Measurements from ENCODE around the gene AFF3.

The AFF3 gene

GRCh38 chr2:100011272-100011731 lies 131.1 kb downstream of the AFF3 start:
- no peak for DNase-seq (ENCODE audit: low read depth in 2 of 2)

GRCh38 chr2:100010606-100011005 lies 131.8 kb downstream of the AFF3 start:
- no peak for DNase-seq (ENCODE audit: low read depth in 2 of 2)

DNA sequence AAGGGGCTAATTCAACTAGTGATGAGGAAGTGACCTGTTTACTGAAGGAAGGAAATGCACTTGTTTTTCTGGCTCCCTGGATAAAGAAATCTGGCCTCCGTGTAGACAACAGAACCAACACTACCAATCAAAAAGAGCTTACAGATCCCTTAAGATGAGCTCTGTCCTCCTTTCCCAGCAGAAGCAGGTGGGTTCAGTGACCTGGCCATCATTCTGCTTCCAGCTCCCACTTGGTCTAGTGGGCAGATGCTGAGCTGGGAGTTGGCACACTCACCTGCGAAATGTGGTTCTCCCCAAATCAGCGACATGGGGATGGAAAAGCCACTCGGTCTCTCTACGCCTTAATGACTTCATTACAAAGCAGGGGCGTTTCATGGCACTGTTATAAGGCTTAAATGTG lies 132.6 kb downstream of the AFF3 start:
- DNase-seq (ENCODE audit: low read depth in 2 of 2) = no peak

DNA sequence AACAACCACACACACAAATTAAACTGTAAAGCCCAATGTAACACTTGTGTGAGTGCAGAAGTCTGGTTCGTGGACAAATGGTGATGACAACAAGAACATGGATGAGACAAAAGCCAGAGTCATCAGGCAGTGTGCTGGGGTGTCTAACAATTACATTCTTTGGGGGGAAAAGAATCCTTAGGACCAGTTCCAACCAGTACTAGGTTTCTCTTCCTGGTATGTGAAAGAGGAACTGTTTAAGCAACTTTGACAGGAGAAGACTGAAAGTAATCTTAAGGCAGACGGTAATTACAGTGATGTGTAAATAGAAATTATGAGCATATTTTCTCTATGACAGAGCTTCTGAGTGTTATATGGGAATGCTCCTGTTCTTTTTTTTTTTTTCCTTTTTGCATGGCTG lies 133.4 kb downstream of the AFF3 start:
- no peak for DNase-seq (ENCODE audit: low read depth in 2 of 2)

DNA sequence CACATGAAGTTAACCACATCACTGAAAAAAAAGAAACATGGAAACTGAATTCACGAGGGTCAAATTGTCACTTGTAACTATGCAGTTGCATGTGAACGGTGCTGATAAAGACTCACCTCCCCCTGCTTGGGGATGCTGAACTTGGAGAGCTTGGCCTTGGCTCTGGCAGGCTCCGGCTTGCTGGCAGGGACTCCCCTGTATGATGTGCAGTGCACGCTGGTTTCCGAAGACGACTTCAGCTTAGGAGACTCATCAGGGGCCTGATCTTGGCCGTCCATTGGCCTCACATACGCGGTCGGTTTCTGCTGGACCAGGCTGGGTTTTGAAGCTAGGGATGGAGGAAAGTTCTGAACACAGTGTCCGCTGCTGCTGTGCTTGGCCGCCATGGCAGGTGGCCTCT lies 135.9 kb downstream of the AFF3 start:
- no peak for DNase-seq (ENCODE audit: low read depth in 2 of 2)

DNA sequence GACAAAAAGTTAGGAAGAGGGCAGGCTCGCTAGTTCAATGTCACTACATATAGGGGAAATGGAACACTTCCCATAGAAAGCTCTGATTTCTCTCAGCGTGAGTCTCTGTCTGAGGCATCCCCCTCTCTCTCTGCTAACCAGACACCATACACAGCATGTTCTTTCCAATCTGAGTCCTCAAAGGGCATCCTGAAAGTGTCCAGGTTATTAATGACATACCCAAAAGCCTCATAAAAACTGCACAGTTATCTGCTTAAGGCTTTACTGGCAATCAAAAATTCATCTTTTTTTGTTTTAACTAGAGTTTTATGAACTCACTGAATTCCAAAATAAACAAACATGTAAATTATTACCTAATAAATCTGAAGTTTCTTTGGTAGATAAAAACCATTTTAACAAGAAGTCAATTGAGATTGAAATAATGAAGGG lies 137.4 kb downstream of the AFF3 start:
- DNase-seq (ENCODE audit: low read depth in 2 of 2) = no peak

DNA sequence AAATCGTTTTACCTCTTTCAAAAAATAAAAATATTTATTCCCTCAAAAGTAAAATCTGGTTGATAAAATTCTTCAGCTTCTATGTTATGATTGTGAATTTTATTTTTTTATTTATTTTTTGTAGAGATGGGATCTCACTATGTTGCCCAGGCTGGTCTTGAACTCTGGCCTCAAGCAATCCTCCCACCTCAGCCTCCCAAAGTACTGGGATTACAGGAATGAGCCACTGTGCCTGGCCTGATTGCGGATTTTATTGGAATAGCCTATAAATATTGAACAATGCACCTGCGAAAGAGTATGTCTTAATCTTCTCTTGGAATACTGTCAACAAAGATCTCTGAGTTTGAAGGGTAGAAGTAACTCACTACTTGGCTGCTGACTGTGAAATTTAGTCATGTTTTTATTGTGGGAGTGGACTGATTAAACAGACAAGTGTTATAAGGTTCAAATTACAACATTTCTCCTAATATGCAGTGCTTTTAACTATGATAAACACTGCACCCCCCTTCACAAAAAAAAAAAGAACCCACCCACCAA lies 138.0 kb downstream of the AFF3 start:
- DNase-seq (ENCODE audit: low read depth in 2 of 2) = no peak

DNA sequence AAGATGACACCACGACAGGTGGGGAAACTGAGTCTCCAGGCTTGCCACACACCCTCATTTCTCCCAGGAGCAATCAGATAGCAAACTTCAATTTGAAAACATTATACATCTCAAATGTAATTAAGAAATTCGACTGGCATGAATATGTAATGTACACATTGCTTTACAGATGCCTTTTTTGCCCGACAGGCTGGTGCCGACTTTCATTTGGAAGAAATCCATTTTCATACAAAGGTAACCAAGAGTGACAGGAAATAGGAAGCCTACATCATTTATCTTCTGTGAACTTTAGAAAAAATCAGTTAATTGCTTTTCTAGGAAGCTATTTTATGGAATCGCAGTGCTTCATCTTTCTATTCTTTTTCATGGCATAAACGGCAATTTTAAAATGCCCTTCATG lies 140.3 kb downstream of the AFF3 start:
- no peak for DNase-seq (ENCODE audit: low read depth in 2 of 2)

- no peak for DNase-seq (ENCODE audit: low read depth in 2 of 2)
Observed at GRCh38 chr2:100000915-100001707, 141.3 kb downstream of the AFF3 start.

GRCh38 chr2:99998651-99999320 lies 143.6 kb downstream of the AFF3 start:
- no peak for DNase-seq (ENCODE audit: low read depth in 2 of 2)

DNA sequence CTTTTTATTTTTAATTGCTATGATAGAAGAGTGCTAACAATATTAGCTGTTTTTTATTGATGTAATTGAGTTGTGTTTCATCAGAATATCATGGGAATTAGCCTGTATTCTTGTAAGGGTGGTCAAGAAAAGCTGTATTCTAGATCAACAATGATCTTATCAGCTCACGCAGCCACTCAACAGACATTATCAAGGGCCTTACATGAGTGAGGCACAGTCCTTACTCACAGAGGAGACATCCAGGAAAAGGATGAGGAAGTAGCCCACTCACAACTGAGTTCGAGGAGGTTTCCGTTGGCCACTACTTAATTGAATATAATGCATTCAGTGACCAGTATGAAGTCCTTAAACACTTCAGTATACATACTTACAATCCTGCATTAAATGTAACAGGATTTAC lies 152.5 kb downstream of the AFF3 start:
- DNase-seq (ENCODE audit: low read depth in 2 of 2) = no peak

GRCh38 chr2:99988599-99988998 lies 153.8 kb downstream of the AFF3 start:
- DNase-seq (ENCODE audit: low read depth in 2 of 2) = no peak

- DNase-seq (ENCODE audit: low read depth in 2 of 2) = no peak
Observed at GRCh38 chr2:99987160-99987559, 155.2 kb downstream of the AFF3 start.

- DNase-seq (ENCODE audit: low read depth in 2 of 2) = no peak
Observed at GRCh38 chr2:99984799-99985515, 157.4 kb downstream of the AFF3 start.

DNA sequence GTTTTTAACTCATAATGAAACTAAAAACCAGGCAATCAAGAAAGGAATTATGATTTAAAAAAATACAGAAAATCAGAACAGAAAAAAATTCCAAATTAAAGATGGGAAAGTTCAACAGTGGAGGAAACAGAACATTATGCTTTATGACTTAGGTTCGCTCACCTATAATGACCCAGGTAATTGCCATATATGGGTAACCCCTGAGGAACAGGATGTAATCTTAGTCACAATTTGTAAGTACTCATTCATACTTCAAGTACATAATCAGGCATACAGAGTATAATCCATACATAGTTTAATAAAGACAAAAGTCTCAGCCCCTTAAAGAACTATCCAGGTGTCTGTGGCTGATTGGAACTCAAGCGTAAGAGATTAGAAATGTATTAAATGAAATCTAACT lies 159.6 kb downstream of the AFF3 start:
- no peak for DNase-seq (ENCODE audit: low read depth in 2 of 2)

DNA sequence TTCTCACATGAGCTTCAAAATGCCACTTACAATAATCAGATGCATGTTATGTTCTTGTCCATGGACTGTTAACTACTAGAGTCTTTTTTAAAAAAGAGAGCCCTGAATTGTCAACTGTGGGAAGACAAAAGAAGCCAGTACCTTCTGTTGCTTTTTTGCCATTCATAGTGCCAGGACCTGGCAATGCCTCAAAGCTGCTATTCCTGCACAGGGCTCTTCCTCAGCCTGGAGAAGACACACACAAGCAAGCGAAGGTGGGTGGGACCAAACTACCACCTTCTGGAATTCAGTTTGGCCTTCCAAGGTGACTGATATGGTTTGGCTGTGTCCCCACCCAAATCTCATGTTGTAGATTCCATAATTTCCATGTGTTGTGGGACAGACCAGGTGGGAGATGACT lies 160.6 kb downstream of the AFF3 start:
- no peak for DNase-seq (ENCODE audit: low read depth in 2 of 2)

- no peak for DNase-seq (ENCODE audit: low read depth in 2 of 2)
Observed at GRCh38 chr2:99980176-99980575, 162.2 kb downstream of the AFF3 start.

GRCh38 chr2:99977966-99978365 lies 164.4 kb downstream of the AFF3 start:
- DNase-seq (ENCODE audit: low read depth in 2 of 2) = no peak

- no peak for DNase-seq (ENCODE audit: low read depth in 2 of 2)
Observed at GRCh38 chr2:99975386-99975785, 167.0 kb downstream of the AFF3 start.

DNA sequence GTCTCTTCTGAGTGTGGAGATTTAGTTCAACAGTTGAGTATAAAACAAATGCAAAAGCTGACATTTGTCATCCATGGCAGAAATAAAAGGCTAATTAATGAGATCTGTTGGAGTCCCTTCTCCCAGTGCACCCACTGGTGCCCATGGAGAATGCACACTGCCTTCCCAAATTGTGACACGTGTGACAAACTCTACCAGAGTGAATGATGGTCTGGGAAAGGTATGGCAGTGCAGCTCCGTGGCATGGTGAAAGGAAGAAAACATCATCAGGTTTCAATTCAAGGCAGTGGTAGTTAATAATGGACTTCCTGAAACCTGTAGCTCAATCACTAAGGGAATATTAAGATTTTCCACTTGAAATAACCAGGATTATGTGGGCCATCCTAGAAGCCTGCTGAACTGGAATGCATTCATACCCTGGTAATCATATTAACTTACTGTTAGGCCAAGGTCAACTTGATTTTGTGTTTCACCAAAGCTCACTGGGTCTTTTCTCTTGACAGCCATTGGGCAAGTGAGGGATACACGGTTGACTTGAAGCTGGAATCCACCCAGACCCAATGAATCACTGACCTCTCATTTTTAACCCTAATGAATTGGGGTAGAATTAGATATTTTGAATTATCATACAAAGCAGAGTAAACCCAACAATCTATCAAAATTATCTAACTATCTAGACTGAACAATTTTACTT lies 167.6 kb downstream of the AFF3 start:
- DNase-seq (ENCODE audit: low read depth in 2 of 2) = no peak

DNA sequence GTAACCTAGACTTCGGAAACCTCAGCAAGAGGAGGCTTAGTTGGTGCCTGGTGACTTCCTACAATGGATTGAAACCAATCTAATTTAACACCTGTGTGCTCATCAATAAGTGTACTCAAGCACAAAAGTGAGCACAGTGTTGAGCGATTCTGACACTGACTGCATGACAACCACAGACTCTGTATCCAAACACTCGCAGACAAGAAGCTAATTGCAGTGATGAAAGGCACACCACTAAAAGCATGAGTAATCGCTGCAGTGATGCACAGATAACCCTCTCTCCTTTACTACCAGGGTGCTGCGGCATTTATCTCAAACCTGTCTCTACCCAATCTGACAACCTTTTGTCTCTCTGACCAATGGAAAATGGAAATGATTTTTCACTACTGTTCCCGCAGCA lies 168.1 kb downstream of the AFF3 start:
- no peak for DNase-seq (ENCODE audit: low read depth in 2 of 2)

Data from stimulated activated CD8-positive, alpha-beta memory T cell treated with anti-CD3 and anti-CD28 coated beads, Interleukin-15, amount 100 ng/mL, for 48 hours (primary cell).